ENCODE results near the gene HECTD3.
"Not testable (repeated sequence)": the region's sequence is repeated elsewhere in the genome, so short reads cannot be mapped to it uniquely, and the experiment has no call there.

The HECTD3 gene

GRCh38 chr1:45001011-45001481, 10.1 kb downstream of the HECTD3 start:
- no peak for DNase-seq
- in situ Hi-C loops (cut with HindIII; ENCODE audit: low pct_ligation_motif_present, low pct_unique_long_range_greater_than_20kb, low sequenced_read_pairs): no loop called here

GRCh38 chr1:44999232-44999631, 11.9 kb downstream of the HECTD3 start:
- in situ Hi-C loops (cut with HindIII; ENCODE audit: low pct_ligation_motif_present, low pct_unique_long_range_greater_than_20kb, low sequenced_read_pairs): no loop called here
- DNase-seq: no peak

GRCh38 chr1:44995467-44996238, 15.5 kb downstream of the HECTD3 start:
- DNase-seq: no peak

GRCh38 chr1:44994309-44994898, 16.7 kb downstream of the HECTD3 start:
- DNase-seq: no peak
- in situ Hi-C loops (cut with HindIII; ENCODE audit: low pct_ligation_motif_present, low pct_unique_long_range_greater_than_20kb, low sequenced_read_pairs): no loop called here

More at GRCh38 chr1:44995467-44996238, 15.5 kb downstream of the HECTD3 start:
- in situ Hi-C loops (cut with HindIII; ENCODE audit: low pct_ligation_motif_present, low pct_unique_long_range_greater_than_20kb, low sequenced_read_pairs): no loop called here

- no peak for DNase-seq
- in situ Hi-C loops (cut with HindIII; ENCODE audit: low pct_ligation_motif_present, low pct_unique_long_range_greater_than_20kb, low sequenced_read_pairs): no loop called here
Measured at GRCh38 chr1:44988531-44989156, 22.5 kb downstream of the HECTD3 start.

- no peak for DNase-seq
Measured at GRCh38 chr1:44985747-44986359, 25.3 kb downstream of the HECTD3 start.

GRCh38 chr1:44977372-44977771, 33.8 kb downstream of the HECTD3 start:
- in situ Hi-C loops (cut with HindIII; ENCODE audit: low pct_ligation_motif_present, low pct_unique_long_range_greater_than_20kb, low sequenced_read_pairs); DNase-seq: not testable (repeated sequence)

More at GRCh38 chr1:44985747-44986359, 25.3 kb downstream of the HECTD3 start:
- in situ Hi-C loops (cut with HindIII; ENCODE audit: low pct_ligation_motif_present, low pct_unique_long_range_greater_than_20kb, low sequenced_read_pairs): no loop called here

- in situ Hi-C loops (cut with HindIII; ENCODE audit: low pct_ligation_motif_present, low pct_unique_long_range_greater_than_20kb, low sequenced_read_pairs): no loop called here
- no peak for DNase-seq
Measured at GRCh38 chr1:44976252-44976651, 34.9 kb downstream of the HECTD3 start.

GRCh38 chr1:44973645-44974044, 37.5 kb downstream of the HECTD3 start:
- DNase-seq: no peak
- in situ Hi-C loops (cut with HindIII; ENCODE audit: low pct_ligation_motif_present, low pct_unique_long_range_greater_than_20kb, low sequenced_read_pairs): no loop called here

- in situ Hi-C loops (cut with HindIII; ENCODE audit: low pct_ligation_motif_present, low pct_unique_long_range_greater_than_20kb, low sequenced_read_pairs): no loop called here
- DNase-seq: no peak
Measured at GRCh38 chr1:44970317-44970716, 40.8 kb downstream of the HECTD3 start.

- in situ Hi-C loops (cut with HindIII; ENCODE audit: low pct_ligation_motif_present, low pct_unique_long_range_greater_than_20kb, low sequenced_read_pairs): no loop called here
- no peak for DNase-seq
Measured at GRCh38 chr1:44964396-44964795, 46.7 kb downstream of the HECTD3 start.

- DNase-seq: no peak
Measured at GRCh38 chr1:44962729-44963128, 48.4 kb downstream of the HECTD3 start.

GRCh38 chr1:44962022-44962421, 49.1 kb downstream of the HECTD3 start:
- in situ Hi-C loops (cut with HindIII; ENCODE audit: low pct_ligation_motif_present, low pct_unique_long_range_greater_than_20kb, low sequenced_read_pairs); DNase-seq: not testable (repeated sequence)

More at GRCh38 chr1:44962729-44963128, 48.4 kb downstream of the HECTD3 start:
- in situ Hi-C loops (cut with HindIII; ENCODE audit: low pct_ligation_motif_present, low pct_unique_long_range_greater_than_20kb, low sequenced_read_pairs): no loop called here

GRCh38 chr1:44957566-44957965, 53.6 kb downstream of the HECTD3 start:
- DNase-seq; in situ Hi-C loops (cut with HindIII; ENCODE audit: low pct_ligation_motif_present, low pct_unique_long_range_greater_than_20kb, low sequenced_read_pairs): not testable (repeated sequence)

- in situ Hi-C loops (cut with HindIII; ENCODE audit: low pct_ligation_motif_present, low pct_unique_long_range_greater_than_20kb, low sequenced_read_pairs); DNase-seq: not testable (repeated sequence)
Measured at GRCh38 chr1:44956077-44956476, 55.0 kb downstream of the HECTD3 start.
